Keratinocyte (primary cell): ENCODE data around the gene MSL3B.

ENCODE experiments used
- DNase-seq: peaks from one replicate; pipeline ENCODE4 v3.0.0-alpha.2; 2011; ENCODE audit warnings: low read depth, missing footprints, low spot score
- FAIRE-seq: peaks from 2 replicates; lab custom pipeline; 2011; peaks lifted over from hg19 to GRCh38; lab: Jason Lieb, UNC
- H2AFZ ChIP-seq: 2 replicates; pipeline ENCODE4 v1.6.0; 2012; ENCODE audit warnings: low read length, control low read depth, inconsistent platforms; ENCODE audit not compliant: control insufficient read depth
- H3K27ac ChIP-seq: 2 replicates; pipeline ENCODE4 v1.5.1; 2011; ENCODE audit warnings: low read length; ENCODE audit not compliant: control insufficient read depth, insufficient read depth
- H3K27me3 ChIP-seq: 3 replicates; pipeline ENCODE4 v1.6.0; 2011; ENCODE audit warnings: low read length; ENCODE audit not compliant: control insufficient read depth, insufficient read depth; ENCODE audit errors: extremely low read depth
- H3K36me3 ChIP-seq, 2 experiments: 2 replicates in 1 of 2; 3 replicates in 1 of 2; pipeline ENCODE4 v1.5.1; 2011; ENCODE audit warnings: low read length in 2 of 2, mild to moderate bottlenecking in 1 of 2; ENCODE audit not compliant: control insufficient read depth in 2 of 2, insufficient read depth in 2 of 2; ENCODE audit errors: extremely low read depth in 1 of 2
- H3K4me1 ChIP-seq: 3 replicates; pipeline ENCODE4 v1.5.1; 2011; ENCODE audit warnings: low read length; ENCODE audit not compliant: control insufficient read depth, insufficient read depth; ENCODE audit errors: extremely low read depth
- H3K4me2 ChIP-seq: 3 replicates; pipeline ENCODE4 v1.6.0; 2011; ENCODE audit warnings: low read depth, low read length; ENCODE audit not compliant: control insufficient read depth, insufficient read depth; ENCODE audit errors: extremely low read depth
- H3K4me3 ChIP-seq, 3 experiments: fragments of 200-600 bp in 1 of 3; sonication (generic) in 1 of 3; 2 replicates in 2 of 3; 3 replicates in 1 of 3; pipeline ENCODE4 v1.5.1; 2011 to 2016; ENCODE audit warnings: low read length in 3 of 3, mild to moderate bottlenecking in 3 of 3, control low read depth in 2 of 3, inconsistent platforms in 1 of 3, low read depth in 1 of 3, mixed read lengths in 1 of 3, mixed run types in 1 of 3, moderate library complexity in 1 of 3; ENCODE audit not compliant: control insufficient read depth in 2 of 3, insufficient read depth in 2 of 3; ENCODE audit errors: extremely low read depth in 1 of 3
- H3K79me2 ChIP-seq: 2 replicates; pipeline ENCODE4 v1.6.0; 2012; ENCODE audit warnings: low read length; ENCODE audit not compliant: control insufficient read depth, insufficient read depth
- H3K9ac ChIP-seq: 3 replicates; pipeline ENCODE4 v1.6.0; 2011; ENCODE audit warnings: low read length; ENCODE audit not compliant: control insufficient read depth, insufficient read depth; ENCODE audit errors: extremely low read depth
- H3K9me1 ChIP-seq: 3 replicates; pipeline ENCODE4 v1.6.0; 2011; ENCODE audit warnings: low read length; ENCODE audit not compliant: control insufficient read depth, insufficient read depth; ENCODE audit errors: extremely low read depth
- H3K9me3 ChIP-seq: 2 replicates; pipeline ENCODE4 v1.5.1; 2012; ENCODE audit warnings: low read depth, low read length; ENCODE audit not compliant: control insufficient read depth
- H4K20me1 ChIP-seq: 3 replicates; pipeline ENCODE4 v1.6.0; 2011; ENCODE audit warnings: low read length; ENCODE audit not compliant: control insufficient read depth, insufficient read depth; ENCODE audit errors: extremely low read depth
- EZH2 ChIP-seq: IDR thresholded peaks from one replicate; pipeline ENCODE4 v1.6.1; 2012; ENCODE audit warnings: inconsistent platforms, mild to moderate bottlenecking, low read length, moderate library complexity
- dilution Hi-C: fragments of 300-500 bp; cut with MboI; formaldehyde crosslinking; loops from one replicate; pipeline ENCODE4 v1.7.0; 2020; ENCODE audit warnings: low sequenced_read_pairs; ENCODE audit not compliant: extremely low pct_ligation_motif_present
- TF ChIP-seq, protein P1 (sequence below), 3 experiments: IDR thresholded peaks in 1 of 3; conservative IDR thresholded peaks in 1 of 3; optimal IDR thresholded peaks in 1 of 3; 2 replicates in 2 of 3; 3 replicates in 1 of 3; pipeline versions ENCODE3 to v1.5.1; 2011; ENCODE audit warnings: low read length in 3 of 3, mild to moderate bottlenecking in 3 of 3, moderate library complexity in 2 of 3, control low read depth in 1 of 3, inconsistent platforms in 1 of 3; ENCODE audit not compliant: insufficient read depth in 2 of 3; ENCODE audit errors: extremely low read depth in 1 of 3

MSL3B gene

GRCh38 chr2:233822101-233822771 is 46.0 kb downstream of the MSL3B start:
- Histone ChIP-seq H3K9ac (no peak overlapping the region), H3K4me3 (no peak overlapping the region), H3K9me3 (no peaks in the 10 kb centered on the region), H3K79me2 (no peaks in the 10 kb centered on the region), H3K9me1 (no peaks in the 10 kb centered on the region), H3K27me3 (peaks cover 5% of the 10 kb centered on the region), H3K27ac (no peak overlapping the region), H3K4me2 (no peak overlapping the region), H3K4me1 (no peaks in the 10 kb centered on the region), H3K36me3 (no peaks in the 10 kb centered on the region), H2AFZ (no peak overlapping the region), H4K20me1 (no peaks in the 10 kb centered on the region)
- FAIRE-seq (no peak), DNase-seq (no peak)
- dilution Hi-C loops: no loop called here
- TF ChIP-seq, protein P1, sequence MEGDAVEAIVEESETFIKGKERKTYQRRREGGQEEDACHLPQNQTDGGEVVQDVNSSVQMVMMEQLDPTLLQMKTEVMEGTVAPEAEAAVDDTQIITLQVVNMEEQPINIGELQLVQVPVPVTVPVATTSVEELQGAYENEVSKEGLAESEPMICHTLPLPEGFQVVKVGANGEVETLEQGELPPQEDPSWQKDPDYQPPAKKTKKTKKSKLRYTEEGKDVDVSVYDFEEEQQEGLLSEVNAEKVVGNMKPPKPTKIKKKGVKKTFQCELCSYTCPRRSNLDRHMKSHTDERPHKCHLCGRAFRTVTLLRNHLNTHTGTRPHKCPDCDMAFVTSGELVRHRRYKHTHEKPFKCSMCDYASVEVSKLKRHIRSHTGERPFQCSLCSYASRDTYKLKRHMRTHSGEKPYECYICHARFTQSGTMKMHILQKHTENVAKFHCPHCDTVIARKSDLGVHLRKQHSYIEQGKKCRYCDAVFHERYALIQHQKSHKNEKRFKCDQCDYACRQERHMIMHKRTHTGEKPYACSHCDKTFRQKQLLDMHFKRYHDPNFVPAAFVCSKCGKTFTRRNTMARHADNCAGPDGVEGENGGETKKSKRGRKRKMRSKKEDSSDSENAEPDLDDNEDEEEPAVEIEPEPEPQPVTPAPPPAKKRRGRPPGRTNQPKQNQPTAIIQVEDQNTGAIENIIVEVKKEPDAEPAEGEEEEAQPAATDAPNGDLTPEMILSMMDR (optimal IDR thresholded peaks at IDR 0.05 in 1 of 3, IDR thresholded peaks at IDR 0.05 in 1 of 3, conservative IDR thresholded peaks at IDR 0.05 in 1 of 3; ENCODE audit: extremely low read depth in 1 of 3, insufficient read depth in 2 of 3, low read length in 3 of 3): no peak

- dilution Hi-C loops: no loop called here
- H3K4me2 ChIP-seq: no peak overlapping the region
- H3K9me3 ChIP-seq: no peaks in the 10 kb centered on the region
- H3K4me1 ChIP-seq: no peaks in the 10 kb centered on the region
- no peaks in the 10 kb centered on the region for H4K20me1 ChIP-seq
- H3K79me2 ChIP-seq: no peaks in the 10 kb centered on the region
- no peaks in the 10 kb centered on the region for H3K9me1 ChIP-seq
- H2AFZ ChIP-seq: no peak overlapping the region
- DNase-seq: no peak
- no peak overlapping the region for H3K4me3 ChIP-seq
- peaks cover 5% of the 10 kb centered on the region for H3K27me3 ChIP-seq
- no peak overlapping the region for H3K27ac ChIP-seq
- no peaks in the 10 kb centered on the region for H3K36me3 ChIP-seq
- no peak overlapping the region for H3K9ac ChIP-seq
- no peak for TF ChIP-seq EZH2
- TF ChIP-seq, protein P1 (optimal IDR thresholded peaks at IDR 0.05 in 1 of 3, IDR thresholded peaks at IDR 0.05 in 1 of 3, conservative IDR thresholded peaks at IDR 0.05 in 1 of 3; ENCODE audit: extremely low read depth in 1 of 3, insufficient read depth in 2 of 3, low read length in 3 of 3): no peak
- no peak for FAIRE-seq
These were observed 46.5 kb downstream of the MSL3B start for GRCh38 chr2:233821709-233822100.
